Esophagus squamous epithelium (tissue), 5 donors: ENCODE results near the gene PKN3. TPM values are rescaled to one million over a fixed set of nuclear protein-coding genes. Genes with fewer than 3 reads are reported as not detected.

ENCODE experiments used
- DNase-seq: peaks from one replicate; lab custom pipeline; 2025; lab: John Stamatoyannopoulos, UW
- H3K27ac ChIP-seq, 4 donors: fragments of 200-600 bp; sonication (generic); one replicate each; pipeline ENCODE4 v1.5.1; 2016 to 2019; ENCODE audit warnings: mild to moderate bottlenecking in 1 of 4
- H3K27me3 ChIP-seq, 4 donors: fragments of 200-600 bp; sonication (generic); 1 replicate in 3 of 4; 2 replicates in 1 of 4; pipeline versions ENCODE4 v1.5.1 to v1.6.0; 2017 to 2021; ENCODE audit warnings: antibody characterized with exemption in 1 of 4
- H3K36me3 ChIP-seq, 3 donors: fragments of 200-600 bp; sonication (generic); one replicate each; pipeline ENCODE4 v1.5.1; 2016 to 2019
- H3K4me1 ChIP-seq, 3 donors: fragments of 200-600 bp; sonication (generic); one replicate each; pipeline ENCODE4 v1.5.1; 2017 to 2019
- H3K4me3 ChIP-seq, 4 donors: fragments of 200-600 bp; sonication (generic); 1 replicate in 3 of 4; 2 replicates in 1 of 4; pipeline ENCODE4 v1.5.1; 2016 to 2019; ENCODE audit warnings: mild to moderate bottlenecking in 2 of 4, moderate library complexity in 1 of 4
- H3K9me3 ChIP-seq, 3 donors: fragments of 200-600 bp; sonication (generic); one replicate each; pipeline ENCODE4 v1.5.1; 2016 to 2019
- CTCF ChIP-seq, 6 experiments: fragments of 450-650 bp in 4 of 6; fragments of 200-600 bp in 2 of 6; sonication (generic) in 2 of 6; IDR thresholded peaks; one replicate each; pipeline ENCODE4 v1.5.1; 2016 to 2019; ENCODE audit warnings: antibody characterized with exemption in 6 of 6, mild to moderate bottlenecking in 4 of 6, moderate library complexity in 4 of 6
- POLR2A ChIP-seq, 4 donors: fragments of 450-650 bp; IDR thresholded peaks; one replicate each; pipeline ENCODE4 v1.6.1; 2017; ENCODE audit warnings: antibody characterized with exemption in 4 of 4, mild to moderate bottlenecking in 4 of 4, moderate library complexity in 3 of 4
- WGBS, 2 donors: methylation state at CpG; one replicate each; pipeline ENCODE4 v1.1.5; 2018; 5-methylcytosine and 5-hydroxymethylcytosine counted together
- intact Hi-C: fragments of 100-400 bp; cut with DNase I; formaldehyde crosslinking; loops from one replicate; pipeline ENCODE4 v1.15.0; 2022
- total RNA-seq, 4 donors: library from RNA; depleted of rRNA; stranded (reverse); fragments of >200 nt; gene quantifications; one replicate each; pipeline ENCODE4 v1.1.0, GENCODE V29; 2016
- donor health status: DM: yes; HTN: yes; CAD: no.

PKN3 gene
- total RNA-seq, 4 donors from 2014 or later: 2.3 to 6.2 (median 3.2) TPM

- peaks cover 0 to 74% (median 7%) of the 10 kb centered on the region in 3 donors for H3K36me3 ChIP-seq
These were observed 41.1 kb downstream of the PKN3 start for GRCh38 chr9:128743421-128743820.

GRCh38 chr9:128747241-128747640, 44.9 kb downstream of the PKN3 start:
- intact Hi-C loops: no loop called here
- TF ChIP-seq CTCF (IDR thresholded peaks at IDR 0.05): no peak
- TF ChIP-seq POLR2A (IDR thresholded peaks at IDR 0.05): no peak
- no peak overlapping the region for H3K4me3 ChIP-seq
- H3K4me1 ChIP-seq: no peaks in the 10 kb centered on the region
- WGBS, 2 donors: 88 to 94% methylated on average over 1 of the region's 1 CpG
- H3K36me3 ChIP-seq: peaks cover 0 to 71% (median 14%) of the 10 kb centered on the region in 3 donors
- no peak for DNase-seq
- H3K27ac ChIP-seq: no peak overlapping the region
- H3K9me3 ChIP-seq: no peaks in the 10 kb centered on the region
- no peaks in the 10 kb centered on the region for H3K27me3 ChIP-seq

More at GRCh38 chr9:128743421-128743820, 41.1 kb downstream of the PKN3 start:
- intact Hi-C loops: no loop called here
- 94 to 100% methylated on average over 1 of the region's 1 CpG for WGBS, 2 donors
- no peaks in the 10 kb centered on the region for H3K4me1 ChIP-seq
- no peak overlapping the region for H3K4me3 ChIP-seq
- H3K27ac ChIP-seq: no peak overlapping the region
- H3K9me3 ChIP-seq: no peaks in the 10 kb centered on the region
- TF ChIP-seq CTCF (IDR thresholded peaks at IDR 0.05): no peak
- no peak for TF ChIP-seq POLR2A (IDR thresholded peaks at IDR 0.05)
- no peak for DNase-seq
- no peaks in the 10 kb centered on the region for H3K27me3 ChIP-seq

- no peak for DNase-seq
- H3K4me1 ChIP-seq: no peaks in the 10 kb centered on the region
- TF ChIP-seq POLR2A (IDR thresholded peaks at IDR 0.05) (no peak), CTCF (IDR thresholded peaks at IDR 0.05) (no peak)
- WGBS, 2 donors: 89 to 94% methylated on average over 10 to 12 of the region's 22 CpGs
- peaks cover 12 to 91% (median 21%) of the 10 kb centered on the region in 3 donors for H3K36me3 ChIP-seq
- H3K27me3 ChIP-seq: no peaks in the 10 kb centered on the region
- H3K9me3 ChIP-seq: no peaks in the 10 kb centered on the region
- intact Hi-C loops: no loop called here
- no peak overlapping the region for H3K27ac ChIP-seq
- H3K4me3 ChIP-seq: no peak overlapping the region
These were observed 48.8 kb downstream of the PKN3 start for GRCh38 chr9:128750926-128751595.

- TF ChIP-seq CTCF (IDR thresholded peaks at IDR 0.05): no peak
- no peak for TF ChIP-seq POLR2A (IDR thresholded peaks at IDR 0.05)
- Histone ChIP-seq H3K27ac (no peak overlapping the region), H3K27me3 (no peaks in the 10 kb centered on the region), H3K4me3 (no peak overlapping the region), H3K36me3 (peaks cover 12 to 66% (median 21%) of the 10 kb centered on the region in 3 donors), H3K9me3 (no peaks in the 10 kb centered on the region), H3K4me1 (no peaks in the 10 kb centered on the region)
- 89 to 93% methylated on average over 3 to 5 of the region's 16 CpGs for WGBS, 2 donors
- intact Hi-C loops: no loop called here
- no peak for DNase-seq
These were observed 51.3 kb downstream of the PKN3 start for GRCh38 chr9:128753627-128754026.

GRCh38 chr9:128757602-128758001, 55.3 kb downstream of the PKN3 start:
- TF ChIP-seq CTCF (IDR thresholded peaks at IDR 0.05) (no peak), POLR2A (IDR thresholded peaks at IDR 0.05) (no peak)
- 79 to 93% methylated on average over 6 of the region's 6 CpGs for WGBS, 2 donors
- intact Hi-C loops: no loop called here
- H3K4me1 ChIP-seq: no peaks in the 10 kb centered on the region
- H3K36me3 ChIP-seq: peaks cover 2 to 29% (median 9%) of the 10 kb centered on the region in 3 donors
- no peak for DNase-seq
- H3K27ac ChIP-seq: no peak overlapping the region
- H3K27me3 ChIP-seq: no peaks in the 10 kb centered on the region
- H3K4me3 ChIP-seq: no peak overlapping the region
- H3K9me3 ChIP-seq: no peaks in the 10 kb centered on the region
